ENCODE data around the gene SYNE2. TPM values are rescaled to one million over a fixed set of nuclear protein-coding genes. Genes with fewer than 3 reads are reported as not detected.

The SYNE2 gene
- total RNA-seq, 1 experiment from 2014 or later, result 16.0 TPM

- H3K36me3 ChIP-seq (ENCODE audit: low read depth, low read length), result no peaks in the 10 kb centered on the region
- no peak overlapping the region for H2AFZ ChIP-seq (ENCODE audit: low read length)
- TF ChIP-seq EZH2 (IDR thresholded peaks at IDR 0.05; ENCODE audit: low read length, unreplicated experiment) (no peak), EZH2phosphoT487 (IDR thresholded peaks at IDR 0.05; ENCODE audit: borderline replicate concordance, low read length) (no peak)
- TF ChIP-seq, protein P1, sequence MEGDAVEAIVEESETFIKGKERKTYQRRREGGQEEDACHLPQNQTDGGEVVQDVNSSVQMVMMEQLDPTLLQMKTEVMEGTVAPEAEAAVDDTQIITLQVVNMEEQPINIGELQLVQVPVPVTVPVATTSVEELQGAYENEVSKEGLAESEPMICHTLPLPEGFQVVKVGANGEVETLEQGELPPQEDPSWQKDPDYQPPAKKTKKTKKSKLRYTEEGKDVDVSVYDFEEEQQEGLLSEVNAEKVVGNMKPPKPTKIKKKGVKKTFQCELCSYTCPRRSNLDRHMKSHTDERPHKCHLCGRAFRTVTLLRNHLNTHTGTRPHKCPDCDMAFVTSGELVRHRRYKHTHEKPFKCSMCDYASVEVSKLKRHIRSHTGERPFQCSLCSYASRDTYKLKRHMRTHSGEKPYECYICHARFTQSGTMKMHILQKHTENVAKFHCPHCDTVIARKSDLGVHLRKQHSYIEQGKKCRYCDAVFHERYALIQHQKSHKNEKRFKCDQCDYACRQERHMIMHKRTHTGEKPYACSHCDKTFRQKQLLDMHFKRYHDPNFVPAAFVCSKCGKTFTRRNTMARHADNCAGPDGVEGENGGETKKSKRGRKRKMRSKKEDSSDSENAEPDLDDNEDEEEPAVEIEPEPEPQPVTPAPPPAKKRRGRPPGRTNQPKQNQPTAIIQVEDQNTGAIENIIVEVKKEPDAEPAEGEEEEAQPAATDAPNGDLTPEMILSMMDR (conservative IDR thresholded peaks at IDR 0.05; ENCODE audit: low read depth, low read length), result no peak
- no TSS peak for BruUV-seq (replicated peaks)
- H3K4me3 ChIP-seq (ENCODE audit: low read length), result no peak overlapping the region
- no peaks in the 10 kb centered on the region for H4K20me1 ChIP-seq (ENCODE audit: low read length)
- H3K4me2 ChIP-seq (ENCODE audit: low read length), result no peak overlapping the region
- DNase-seq, result no peak
- H3K27me3 ChIP-seq (ENCODE audit: low read length), result no peaks in the 10 kb centered on the region
- no peak overlapping the region for H3K9ac ChIP-seq (ENCODE audit: low read length)
- intact Hi-C loops (cut with micrococcal nuclease), result no loop called here
- no peak for ATAC-seq
- H3K27ac ChIP-seq (ENCODE audit: low read length), result no peak overlapping the region
- H3K4me1 ChIP-seq (ENCODE audit: insufficient read depth, low read length), result no peaks in the 10 kb centered on the region
- H3K9me2 ChIP-seq (replicated peaks; ENCODE audit: low read length), result no peaks in the 10 kb centered on the region
- no peaks in the 10 kb centered on the region for H3K9me3 ChIP-seq (ENCODE audit: low read length)
- CTCF ChIA-PET, result no interaction called here
- H3K79me2 ChIP-seq (ENCODE audit: low read length), result no peaks in the 10 kb centered on the region
- POLR2A ChIA-PET (ENCODE audit: unreplicated experiment), result no interaction called here
- no peaks in the 10 kb centered on the region for H3F3A ChIP-seq (ENCODE audit: low read length, unreplicated experiment)
These were observed 197.0 kb downstream of the SYNE2 start for GRCh38 chr14:64049616-64050381.

DNA sequence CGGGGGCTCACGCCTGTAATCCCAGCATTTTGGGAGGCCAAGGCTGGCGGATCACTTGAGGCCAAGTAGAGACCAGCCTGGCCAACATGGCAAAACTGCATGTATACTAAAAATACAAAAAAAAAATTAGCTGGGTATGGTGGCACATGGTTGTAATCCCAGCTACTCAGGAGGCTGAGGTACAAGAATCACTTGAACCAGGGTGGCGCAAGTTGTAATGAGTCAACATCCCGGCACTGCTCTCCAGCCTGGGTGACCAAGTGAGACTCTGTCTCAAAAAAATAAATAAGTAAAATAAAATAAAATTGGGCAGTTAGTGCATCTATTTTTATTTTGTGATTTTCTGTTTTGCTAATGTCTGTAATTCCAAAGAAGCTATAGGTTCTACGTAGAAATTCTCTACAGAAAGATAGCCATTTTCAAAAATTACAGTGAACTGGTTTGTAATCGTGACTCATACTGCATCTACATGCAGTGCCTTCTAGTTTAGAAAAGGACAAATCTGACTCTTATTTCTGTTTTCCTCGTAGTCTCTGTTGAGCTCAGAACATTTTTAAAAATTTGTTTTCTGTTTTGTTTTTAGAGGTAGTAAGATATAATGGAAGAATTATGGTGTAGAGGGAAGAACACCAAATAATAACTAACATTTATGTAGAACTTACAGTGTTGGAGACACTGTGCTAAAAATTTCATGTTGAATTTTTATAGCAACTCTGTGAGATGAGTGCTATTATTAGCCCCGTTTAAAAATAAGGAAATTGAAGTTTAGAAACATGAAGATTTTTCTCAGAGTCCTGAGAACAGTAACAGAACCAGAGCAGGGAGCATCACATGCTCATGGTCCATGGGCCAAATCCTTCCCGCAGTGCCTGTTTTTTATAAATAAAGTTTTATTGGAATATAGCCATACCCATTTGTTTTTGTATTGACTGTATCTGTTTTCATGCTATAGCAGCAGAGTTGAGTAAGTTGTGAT is 201.2 kb downstream of the SYNE2 start:
- no peak overlapping the region for H3K4me2 ChIP-seq (ENCODE audit: low read length)
- no peaks in the 10 kb centered on the region for H3K27me3 ChIP-seq (ENCODE audit: low read length)
- no peak overlapping the region for H3K9ac ChIP-seq (ENCODE audit: low read length)
- no peaks in the 10 kb centered on the region for H3K4me1 ChIP-seq (ENCODE audit: insufficient read depth, low read length)
- DNase-seq (peak; percentile 11), ATAC-seq (peak; percentile 27; the same call in 1 of the 2 replicates)
- H3F3A ChIP-seq (ENCODE audit: low read length, unreplicated experiment), result no peaks in the 10 kb centered on the region
- no peaks in the 10 kb centered on the region for H3K79me2 ChIP-seq (ENCODE audit: low read length)
- no peak overlapping the region for H2AFZ ChIP-seq (ENCODE audit: low read length)
- no peaks in the 10 kb centered on the region for H3K9me2 ChIP-seq (replicated peaks; ENCODE audit: low read length)
- BruUV-seq (replicated peaks), result no TSS peak
- no peak overlapping the region for H3K27ac ChIP-seq (ENCODE audit: low read length)
- H3K9me3 ChIP-seq (ENCODE audit: low read length), result no peaks in the 10 kb centered on the region
- intact Hi-C loops (cut with micrococcal nuclease), result no loop called here
- POLR2A ChIA-PET (ENCODE audit: unreplicated experiment), result no interaction called here
- H3K36me3 ChIP-seq (ENCODE audit: low read depth, low read length), result no peaks in the 10 kb centered on the region
- CTCF ChIA-PET, result interaction anchor here (0.6 kb wide), 2 partner anchors 66 to 880 kb away, joined by 3 read pairs; no protein-coding TSS in a partner anchor
- H3K4me3 ChIP-seq (ENCODE audit: low read length), result no peak overlapping the region
- no peaks in the 10 kb centered on the region for H4K20me1 ChIP-seq (ENCODE audit: low read length)
- no peak for TF ChIP-seq EZH2 (IDR thresholded peaks at IDR 0.05; ENCODE audit: low read length, unreplicated experiment)
- no peak for TF ChIP-seq EZH2phosphoT487 (IDR thresholded peaks at IDR 0.05; ENCODE audit: borderline replicate concordance, low read length)
- TF ChIP-seq, protein P1 (conservative IDR thresholded peaks at IDR 0.05; ENCODE audit: low read depth, low read length), result no peak

Measured in PC-3 (cell line).